ENCODE measurements around the gene CNTN4. TPM values are rescaled to one million over a fixed set of nuclear protein-coding genes. Genes with fewer than 3 reads are reported as not detected.

CNTN4 gene
- total and polyA plus RNA-seq, 2 of the 8 experiments (the other 6 are each of a cell fraction or from before 2014, with no cell fraction given) = 0.41 to 2.2 TPM

GRCh38 chr3:2837910-2838309 lies 739.2 kb downstream of the CNTN4 start:
- Histone ChIP-seq H2BK5ac (ENCODE audit: low read depth, low read length) (no peak overlapping the region), H4K5ac (ENCODE audit: insufficient read length, low read depth, low read length) (no peak overlapping the region), H3K56ac (replicated peaks; ENCODE audit: insufficient read length, low read depth, low read length) (no peak overlapping the region), H3K79me2 (ENCODE audit: control insufficient read depth in 1 of 2, insufficient read depth in 2 of 2, low read length in 2 of 2) (no peaks in the 10 kb centered on the region), H3K4me1 (replicated peaks in 1 of 4; ENCODE audit: control insufficient read depth in 3 of 4, insufficient read depth in 4 of 4, low read length in 3 of 4) (no peaks in the 10 kb centered on the region), H3K27ac (ENCODE audit: low read depth, low read length) (no peak overlapping the region), H2AK5ac (ENCODE audit: low read depth, low read length) (no peak overlapping the region), H4K20me1 (replicated peaks in 1 of 2; ENCODE audit: control insufficient read depth in 1 of 2, insufficient read depth in 2 of 2, low read length in 2 of 2) (no peaks in the 10 kb centered on the region), H3K4ac (replicated peaks; ENCODE audit: insufficient read length, low read depth, low read length) (no peak overlapping the region), H2BK15ac (ENCODE audit: low read length) (no peak overlapping the region), H3K4me3 (ENCODE audit: extremely low read depth in 1 of 4, insufficient read depth in 2 of 4, low read depth in 3 of 4, low read length in 4 of 4) (no peak overlapping the region), H3K79me1 (ENCODE audit: low read depth, low read length) (no peaks in the 10 kb centered on the region), H2BK20ac (ENCODE audit: low read length) (no peak overlapping the region), H2BK120ac (replicated peaks; ENCODE audit: low read depth, low read length) (no peak overlapping the region), H3K9me3 (ENCODE audit: insufficient read depth in 2 of 2, low read depth in 1 of 2, low read length in 1 of 2) (no peaks in the 10 kb centered on the region), H3K36me3 (ENCODE audit: control insufficient read depth in 2 of 4, insufficient read depth in 4 of 4, low read length in 3 of 4) (no peaks in the 10 kb centered on the region), H2BK12ac (ENCODE audit: low read depth, low read length) (no peak overlapping the region), H2AFZ (ENCODE audit: low read length) (no peak overlapping the region), H3K18ac (ENCODE audit: extremely low read depth, low read length) (no peak overlapping the region), H3K27me3 (replicated peaks in 1 of 4; ENCODE audit: control insufficient read depth in 3 of 4, extremely low read depth in 1 of 4, insufficient read depth in 3 of 4, low read length in 3 of 4) (no peaks in the 10 kb centered on the region), H3K23me2 (ENCODE audit: low read depth, low read length) (no peaks in the 10 kb centered on the region), H4K91ac (replicated peaks; ENCODE audit: insufficient read length, low read length) (no peak overlapping the region), H3K23ac (ENCODE audit: insufficient read length) (no peak overlapping the region), H4K8ac (ENCODE audit: extremely low read depth, insufficient read depth, low read length) (no peak overlapping the region), H3K9ac (replicated peaks in 1 of 4; ENCODE audit: extremely low read depth in 1 of 4, low read depth in 3 of 4, low read length in 3 of 4) (no peak overlapping the region), H3K14ac (ENCODE audit: insufficient read length) (no peak overlapping the region), H3K4me2 (ENCODE audit: insufficient read depth in 1 of 2, low read depth in 2 of 2, low read length in 2 of 2) (no peak overlapping the region)
- DNase-seq (ENCODE audit: low read depth in 1 of 2, low spot score in 2 of 2) (no peak), FAIRE-seq (no peak)
- POLR2A ChIA-PET (ENCODE audit: partially characterized antibody) = no interaction called here
- TF ChIP-seq SP4 (IDR thresholded peaks at IDR 0.05; ENCODE audit: low read length) (no peak), ATF3 (IDR thresholded peaks at IDR 0.05; ENCODE audit: insufficient read depth, low read depth, low read length) (no peak), E2F6 (IDR thresholded peaks at IDR 0.05) (no peak), EGR1 (IDR thresholded peaks at IDR 0.05; ENCODE audit: borderline replicate concordance, low read depth, low read length) (no peak)
- WGBS, 2 experiments (ENCODE audit: extremely low coverage in 1 of 2, insufficient coverage in 1 of 2, insufficient read length in 1 of 2, insufficient replicate concordance in 2 of 2, low coverage in 1 of 2, low lambda C conversion rate in 2 of 2, missing lambda C conversion rate in 1 of 2) = 89% methylated on average over 4 of the region's 4 CpGs; no CpG with 5 or more reads in 1 of the 2 experiments
- CTCF ChIA-PET (ENCODE audit: partially characterized antibody) = interaction anchor here (1.5 kb wide), 1 partner anchor 9 kb away, joined by 5 read pairs; no protein-coding TSS in a partner anchor
